ENCODE measurements around the gene TRAF3IP3.

The TRAF3IP3 gene

GRCh38 chr1:209808059-209808581 lies 52.3 kb downstream of the TRAF3IP3 start:
- peak; percentile 79 for DNase-seq (ENCODE audit: low read depth)
- no peak overlapping the region for H3K4me3 ChIP-seq (ENCODE audit: low read length)
- TF ChIP-seq CTCF (conservative IDR thresholded peaks at IDR 0.05; ENCODE audit: low read depth, low read length), result no peak

- TF ChIP-seq CTCF (conservative IDR thresholded peaks at IDR 0.05; ENCODE audit: low read depth, low read length), result no peak
- H3K4me3 ChIP-seq (ENCODE audit: low read length), result no peak overlapping the region
- DNase-seq (ENCODE audit: low read depth), result no peak
Observed at GRCh38 chr1:209809611-209810010, 53.8 kb downstream of the TRAF3IP3 start.

GRCh38 chr1:209810783-209811182 lies 54.9 kb downstream of the TRAF3IP3 start:
- no peak overlapping the region for H3K4me3 ChIP-seq (ENCODE audit: low read length)
- no peak for DNase-seq (ENCODE audit: low read depth)
- no peak for TF ChIP-seq CTCF (conservative IDR thresholded peaks at IDR 0.05; ENCODE audit: low read depth, low read length)

- TF ChIP-seq CTCF (conservative IDR thresholded peaks at IDR 0.05; ENCODE audit: low read depth, low read length), result no peak
- no peak for DNase-seq (ENCODE audit: low read depth)
- no peak overlapping the region for H3K4me3 ChIP-seq (ENCODE audit: low read length)
Observed at GRCh38 chr1:209813902-209814301, 58.0 kb downstream of the TRAF3IP3 start.

DNA sequence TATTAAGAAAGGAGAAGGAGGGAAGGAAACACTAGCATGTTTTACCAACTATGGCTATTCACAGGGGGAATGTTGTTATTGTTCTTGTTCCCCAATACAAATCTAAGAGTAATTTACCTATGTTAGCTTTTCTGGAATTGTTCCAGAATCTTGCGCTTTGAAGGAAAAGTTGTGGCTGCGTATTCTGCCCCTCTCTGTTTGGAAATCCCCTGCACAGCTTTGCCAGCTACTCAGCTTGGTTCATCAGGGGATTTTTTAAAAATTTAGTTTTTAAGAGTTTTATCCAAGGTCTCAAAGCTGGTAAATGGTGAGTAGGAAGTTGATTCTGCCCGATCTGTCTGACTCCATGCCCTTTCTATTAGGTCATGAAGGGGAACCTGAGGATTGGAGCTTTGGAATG lies 59.6 kb downstream of the TRAF3IP3 start:
- no peak for DNase-seq (ENCODE audit: low read depth)
- H3K4me3 ChIP-seq (ENCODE audit: low read length), result no peak overlapping the region
- TF ChIP-seq CTCF (conservative IDR thresholded peaks at IDR 0.05; ENCODE audit: low read depth, low read length), result no peak

- DNase-seq (ENCODE audit: low read depth), result no peak
- no peak for TF ChIP-seq CTCF (conservative IDR thresholded peaks at IDR 0.05; ENCODE audit: low read depth, low read length)
- no peak overlapping the region for H3K4me3 ChIP-seq (ENCODE audit: low read length)
Observed at GRCh38 chr1:209815931-209816341, 60.1 kb downstream of the TRAF3IP3 start.

- H3K4me3 ChIP-seq (ENCODE audit: low read length), result no peak overlapping the region
- no peak for TF ChIP-seq CTCF (conservative IDR thresholded peaks at IDR 0.05; ENCODE audit: low read depth, low read length)
- DNase-seq (ENCODE audit: low read depth), result no peak
Observed at GRCh38 chr1:209816923-209817322, 61.1 kb downstream of the TRAF3IP3 start.
